Tibial nerve (tissue), 4 donors: ENCODE data around the gene SUPT3H. TPM values are rescaled to one million over a fixed set of nuclear protein-coding genes. Genes with fewer than 3 reads are reported as not detected.

Source experiments
- DNase-seq, 2 donors: peaks; one replicate each; pipeline ENCODE4 v3.0.0-alpha.2; 2019; ENCODE audit warnings: low spot score in 2 of 2
- H3K27ac ChIP-seq, 4 donors: fragments of 200-600 bp; sonication (generic) in 3 of 4; one replicate each; pipeline ENCODE4 v1.5.1; 2017 to 2019; ENCODE audit warnings: mild to moderate bottlenecking in 1 of 4
- H3K27me3 ChIP-seq, 2 donors: fragments of 200-600 bp; sonication (generic) in 1 of 2; one replicate each; pipeline versions ENCODE4 v1.5.1 to v1.6.0; 2017 to 2019
- H3K36me3 ChIP-seq, 3 donors: fragments of 200-600 bp; sonication (generic); one replicate each; pipeline ENCODE4 v1.5.1; 2018 to 2019
- H3K4me1 ChIP-seq, 4 donors: fragments of 200-600 bp; sonication (generic) in 3 of 4; one replicate each; pipeline ENCODE4 v1.5.1; 2017 to 2019
- H3K4me3 ChIP-seq, 4 donors: fragments of 200-600 bp; sonication (generic) in 3 of 4; one replicate each; pipeline ENCODE4 v1.5.1; 2017 to 2019; ENCODE audit warnings: mild to moderate bottlenecking in 1 of 4, moderate library complexity in 1 of 4
- H3K9me3 ChIP-seq, 4 donors: fragments of 200-600 bp; sonication (generic) in 3 of 4; one replicate each; pipeline ENCODE4 v1.5.1; 2017 to 2019
- CTCF ChIP-seq, 5 experiments: fragments of 200-600 bp in 3 of 5; fragments of 450-650 bp in 2 of 5; sonication (generic) in 3 of 5; IDR thresholded peaks; one replicate each; pipeline ENCODE4 v1.5.1; 2016 to 2019; ENCODE audit warnings: antibody characterized with exemption in 5 of 5, mild to moderate bottlenecking in 3 of 5, moderate library complexity in 2 of 5
- EP300 ChIP-seq, 2 donors: sonication (generic); formaldehyde crosslinking; IDR thresholded peaks; one replicate each; pipeline ENCODE4 v1.6.1; 2017; ENCODE audit warnings: antibody characterized with exemption in 2 of 2, mild to moderate bottlenecking in 1 of 2
- POLR2A ChIP-seq, 2 donors: fragments of 450-650 bp; IDR thresholded peaks; one replicate each; pipeline ENCODE4 v1.6.1; 2017; ENCODE audit warnings: antibody characterized with exemption in 2 of 2, mild to moderate bottlenecking in 2 of 2, moderate library complexity in 2 of 2
- WGBS, 2 donors: methylation state at CpG; one replicate each; pipeline ENCODE4 v1.1.5; 2018; 5-methylcytosine and 5-hydroxymethylcytosine counted together
- total RNA-seq, 4 donors: library from RNA; depleted of rRNA; stranded (reverse); fragments of >200 nt; gene quantifications; one replicate each; pipeline ENCODE4 v1.1.0, GENCODE V29; 2016

SUPT3H gene
- total RNA-seq, 4 donors from 2014 or later, result 6.6 to 16.5 (median 14.8) TPM

DNA sequence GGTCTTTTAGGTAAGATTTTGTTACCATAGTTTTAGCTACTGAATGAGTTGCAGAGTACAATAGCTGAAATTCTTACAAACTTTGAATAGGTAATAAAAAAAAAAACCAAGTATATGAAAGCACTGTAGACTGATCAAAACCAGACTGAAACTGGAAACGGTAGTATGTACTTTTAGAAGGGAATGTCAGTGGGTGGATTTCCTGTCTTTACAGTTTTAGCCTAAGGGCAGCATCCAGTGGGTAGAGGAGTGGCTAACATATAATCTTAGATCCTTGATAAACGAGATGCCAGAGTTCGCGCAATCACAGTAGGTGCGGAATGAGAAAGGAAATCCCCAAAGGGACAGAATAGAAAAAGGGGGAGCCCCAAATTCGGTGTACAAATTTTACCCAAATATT is 435.5 kb downstream of the SUPT3H start:
- Histone ChIP-seq H3K36me3 (peaks cover 0 to 18% (median 0%) of the 10 kb centered on the region in 3 donors), H3K9me3 (peaks cover 0 to 15% (median 0%) of the 10 kb centered on the region in 4 donors), H3K4me3 (no peak overlapping the region), H3K27me3 (no peaks in the 10 kb centered on the region), H3K27ac (no peak overlapping the region), H3K4me1 (no peaks in the 10 kb centered on the region)
- 83 to 85% methylated on average over 6 of the region's 6 CpGs for WGBS, 2 donors
- TF ChIP-seq POLR2A (IDR thresholded peaks at IDR 0.05), result no peak
- TF ChIP-seq CTCF (IDR thresholded peaks at IDR 0.05), result no peak
- TF ChIP-seq EP300 (IDR thresholded peaks at IDR 0.05), result no peak
- no peak for DNase-seq

GRCh38 chr6:44940367-44940766 is 437.4 kb downstream of the SUPT3H start:
- no peak overlapping the region for H3K4me3 ChIP-seq
- 96 to 100% methylated on average over 1 of the region's 1 CpG for WGBS, 2 donors
- no peak for TF ChIP-seq EP300 (IDR thresholded peaks at IDR 0.05)
- no peak for TF ChIP-seq POLR2A (IDR thresholded peaks at IDR 0.05)
- TF ChIP-seq CTCF (IDR thresholded peaks at IDR 0.05), result no peak
- H3K27me3 ChIP-seq, result no peaks in the 10 kb centered on the region
- H3K4me1 ChIP-seq, result no peaks in the 10 kb centered on the region
- no peak for DNase-seq
- H3K9me3 ChIP-seq, result peaks cover 0 to 3% (median 0%) of the 10 kb centered on the region in 4 donors
- no peak overlapping the region for H3K27ac ChIP-seq
- H3K36me3 ChIP-seq, result peaks cover 0 to 4% (median 0%) of the 10 kb centered on the region in 3 donors

DNA sequence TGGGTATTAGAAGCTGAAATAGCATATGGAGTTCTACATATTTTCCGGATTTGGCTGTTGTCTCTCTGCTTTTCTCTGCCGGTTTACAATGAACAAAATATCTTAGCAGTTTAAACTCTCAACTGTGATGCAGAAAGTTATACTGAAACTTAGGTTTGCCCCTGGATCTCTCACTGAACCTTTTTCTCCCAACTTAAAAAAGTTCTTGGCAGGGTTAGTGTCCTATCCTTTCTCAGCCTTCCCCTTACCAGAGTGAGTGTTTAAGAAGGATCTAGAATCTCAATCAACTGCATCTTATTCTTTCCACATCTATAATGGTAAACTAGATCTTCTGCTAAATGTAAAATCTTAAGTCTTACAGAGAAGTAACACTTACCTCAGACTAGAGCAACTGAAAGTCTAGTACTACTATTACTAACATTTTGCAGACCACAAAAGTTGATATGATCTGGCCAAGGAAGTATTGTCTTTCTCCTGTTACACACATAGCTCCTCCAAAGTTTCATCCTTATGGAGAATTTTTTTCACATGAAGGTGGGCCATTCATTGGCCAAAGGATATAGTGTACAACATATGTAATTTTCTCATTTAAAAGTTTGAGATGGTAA is 441.9 kb downstream of the SUPT3H start:
- H3K36me3 ChIP-seq, result no peaks in the 10 kb centered on the region
- TF ChIP-seq CTCF (IDR thresholded peaks at IDR 0.05), result no peak
- no peak for TF ChIP-seq POLR2A (IDR thresholded peaks at IDR 0.05)
- TF ChIP-seq EP300 (IDR thresholded peaks at IDR 0.05), result no peak
- 57 to 77% methylated on average over 2 of the region's 2 CpGs for WGBS, 2 donors
- no peak for DNase-seq
- H3K9me3 ChIP-seq, result no peaks in the 10 kb centered on the region
- H3K27ac ChIP-seq, result no peak overlapping the region
- H3K4me3 ChIP-seq, result no peak overlapping the region
- no peaks in the 10 kb centered on the region for H3K4me1 ChIP-seq
- no peaks in the 10 kb centered on the region for H3K27me3 ChIP-seq

DNA sequence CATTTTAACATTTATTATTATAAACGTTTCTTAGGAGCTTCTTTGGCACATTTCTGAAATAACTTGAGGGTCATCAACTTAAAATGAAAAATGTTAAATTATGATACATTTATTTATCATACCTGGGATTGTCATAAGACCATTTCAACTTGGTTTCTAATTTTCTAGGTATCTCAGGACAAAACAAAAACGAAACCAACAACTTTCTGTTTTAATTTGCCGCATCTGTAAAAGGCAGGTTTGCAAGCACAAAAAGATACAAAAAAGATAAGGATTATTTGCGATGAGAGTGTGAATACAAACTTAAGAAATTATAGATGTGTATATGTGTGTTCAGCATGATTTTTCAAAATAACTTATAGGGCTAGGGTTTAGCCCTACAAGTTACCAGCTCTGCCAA is 444.6 kb downstream of the SUPT3H start:
- WGBS, 2 donors, result 67 to 69% methylated on average over 4 of the region's 4 CpGs
- no peaks in the 10 kb centered on the region for H3K9me3 ChIP-seq
- H3K27ac ChIP-seq, result peak overlapping the region in 1 of 4 donors; percentile 35
- H3K4me3 ChIP-seq, result peak overlapping the region in 1 of 4 donors; percentile 13
- TF ChIP-seq POLR2A (IDR thresholded peaks at IDR 0.05) (no peak), CTCF (IDR thresholded peaks at IDR 0.05) (no peak), EP300 (IDR thresholded peaks at IDR 0.05) (no peak)
- H3K36me3 ChIP-seq, result no peaks in the 10 kb centered on the region
- no peaks in the 10 kb centered on the region for H3K4me1 ChIP-seq
- no peak for DNase-seq
- no peaks in the 10 kb centered on the region for H3K27me3 ChIP-seq

- no peaks in the 10 kb centered on the region for H3K27me3 ChIP-seq
- H3K4me1 ChIP-seq, result no peaks in the 10 kb centered on the region
- no peak for DNase-seq
- TF ChIP-seq CTCF (IDR thresholded peaks at IDR 0.05) (no peak), EP300 (IDR thresholded peaks at IDR 0.05) (no peak), POLR2A (IDR thresholded peaks at IDR 0.05) (no peak)
- H3K36me3 ChIP-seq, result no peaks in the 10 kb centered on the region
- WGBS, 2 donors, result 79 to 87% methylated on average over 7 of the region's 7 CpGs
- H3K4me3 ChIP-seq, result peak overlapping the region in 1 of 4 donors; percentile 13
- no peaks in the 10 kb centered on the region for H3K9me3 ChIP-seq
- peak overlapping the region in 1 of 4 donors; percentile 35 for H3K27ac ChIP-seq
Observed at GRCh38 chr6:44932651-44933091, 445.1 kb downstream of the SUPT3H start.
